Measurements from ENCODE around the gene TOP3B.
"Not testable (repeated sequence)": the region's sequence is repeated elsewhere in the genome, so short reads cannot be mapped to it uniquely, and the experiment has no call there.

Gene TOP3B

GRCh38 chr22:21926728-21927127 lies 55.9 kb downstream of the TOP3B start:
- DNase-seq (ENCODE audit: low spot score): no peak

- DNase-seq (ENCODE audit: low spot score): no peak
Observed at GRCh38 chr22:21923163-21923561, 59.4 kb downstream of the TOP3B start.

- DNase-seq (ENCODE audit: low spot score): no peak
Observed at GRCh38 chr22:21922370-21923162, 60.0 kb downstream of the TOP3B start.

GRCh38 chr22:21921729-21922128 lies 60.9 kb downstream of the TOP3B start:
- DNase-seq (ENCODE audit: low spot score): no peak

- DNase-seq (ENCODE audit: low spot score): no peak
Observed at GRCh38 chr22:21921184-21921721, 61.3 kb downstream of the TOP3B start.

GRCh38 chr22:21920341-21921183 lies 62.0 kb downstream of the TOP3B start:
- no peak for DNase-seq (ENCODE audit: low spot score)

GRCh38 chr22:21919526-21920307 lies 62.9 kb downstream of the TOP3B start:
- DNase-seq (ENCODE audit: low spot score): no peak

GRCh38 chr22:21918466-21919185 lies 64.0 kb downstream of the TOP3B start:
- no peak for DNase-seq (ENCODE audit: low spot score)

- no peak for DNase-seq (ENCODE audit: low spot score)
Observed at GRCh38 chr22:21917959-21918261, 64.7 kb downstream of the TOP3B start.

GRCh38 chr22:21917181-21917958 lies 65.2 kb downstream of the TOP3B start:
- DNase-seq (ENCODE audit: low spot score): no peak

- DNase-seq (ENCODE audit: low spot score): no peak
Observed at GRCh38 chr22:21916309-21916918, 66.2 kb downstream of the TOP3B start.

GRCh38 chr22:21915624-21916308 lies 66.8 kb downstream of the TOP3B start:
- no peak for DNase-seq (ENCODE audit: low spot score)

GRCh38 chr22:21914033-21914642 lies 68.4 kb downstream of the TOP3B start:
- not testable (repeated sequence) for DNase-seq (ENCODE audit: low spot score)

GRCh38 chr22:21910367-21910766 lies 72.2 kb downstream of the TOP3B start:
- DNase-seq (ENCODE audit: low spot score): not testable (repeated sequence)

- no peak for DNase-seq (ENCODE audit: low spot score)
Observed at GRCh38 chr22:21909871-21910270, 72.7 kb downstream of the TOP3B start.

- no peak for DNase-seq (ENCODE audit: low spot score)
Observed at GRCh38 chr22:21907638-21908522, 74.7 kb downstream of the TOP3B start.

All from Ammon's horn (tissue), 1 donor.